ENCODE results near the gene FBXL13.

- TF ChIP-seq CTCF (IDR thresholded peaks at IDR 0.05; ENCODE audit: insufficient read depth, low read length) (no peak), REST (IDR thresholded peaks at IDR 0.05; ENCODE audit: insufficient replicate concordance, low read depth) (no peak)
Measured at GRCh38 chr7:102990642-102991041, 84.0 kb downstream of the FBXL13 start.
